HG02798 (cell line): Measurements from ENCODE around the gene CAMK1D.
"Not testable (repeated sequence)": the region's sequence is repeated elsewhere in the genome, so short reads cannot be mapped to it uniquely, and the experiment has no call there.

Source experiments
- ATAC-seq: cut with Tn5 transposase; IDR thresholded peaks from one replicate; pipeline ENCODE4 v1.9.1; 2021; ENCODE audit warnings: mild to moderate bottlenecking; ENCODE audit not compliant: unreplicated experiment, poor library complexity

CAMK1D gene

GRCh38 chr10:12487366-12487765, 138.0 kb downstream of the CAMK1D start:
- no peak for ATAC-seq

GRCh38 chr10:12488626-12489025, 139.3 kb downstream of the CAMK1D start:
- ATAC-seq, result no peak

GRCh38 chr10:12489357-12489756, 140.0 kb downstream of the CAMK1D start:
- ATAC-seq, result no peak

- no peak for ATAC-seq
These were observed 140.5 kb downstream of the CAMK1D start for GRCh38 chr10:12489806-12490205.

- no peak for ATAC-seq
These were observed 141.6 kb downstream of the CAMK1D start for GRCh38 chr10:12490963-12491362.

GRCh38 chr10:12491491-12491890, 142.1 kb downstream of the CAMK1D start:
- no peak for ATAC-seq

GRCh38 chr10:12492016-12492415, 142.7 kb downstream of the CAMK1D start:
- no peak for ATAC-seq

- ATAC-seq, result not testable (repeated sequence)
These were observed 147.7 kb downstream of the CAMK1D start for GRCh38 chr10:12497046-12497445.

GRCh38 chr10:12499076-12499986, 150.0 kb downstream of the CAMK1D start:
- ATAC-seq, result no peak

- no peak for ATAC-seq
These were observed 151.3 kb downstream of the CAMK1D start for GRCh38 chr10:12500381-12501303.

- no peak for ATAC-seq
These were observed 152.0 kb downstream of the CAMK1D start for GRCh38 chr10:12501324-12501723.

GRCh38 chr10:12501841-12502525, 152.6 kb downstream of the CAMK1D start:
- ATAC-seq, result no peak

GRCh38 chr10:12502526-12503274, 153.4 kb downstream of the CAMK1D start:
- no peak for ATAC-seq

- ATAC-seq, result no peak
These were observed 154.0 kb downstream of the CAMK1D start for GRCh38 chr10:12503311-12503710.

- no peak for ATAC-seq
These were observed 154.8 kb downstream of the CAMK1D start for GRCh38 chr10:12504176-12504575.

GRCh38 chr10:12504628-12505027, 155.3 kb downstream of the CAMK1D start:
- no peak for ATAC-seq

- no peak for ATAC-seq
These were observed 156.3 kb downstream of the CAMK1D start for GRCh38 chr10:12505683-12506082.

GRCh38 chr10:12507165-12507850, 158.0 kb downstream of the CAMK1D start:
- no peak for ATAC-seq

GRCh38 chr10:12508165-12508564, 158.8 kb downstream of the CAMK1D start:
- ATAC-seq, result no peak
